ENCODE measurements around the gene TJP1. TPM values are rescaled to one million over a fixed set of nuclear protein-coding genes. Genes with fewer than 3 reads are reported as not detected.

TJP1 gene
- total RNA-seq, 1 experiment from 2014 or later: 129 TPM

DNA sequence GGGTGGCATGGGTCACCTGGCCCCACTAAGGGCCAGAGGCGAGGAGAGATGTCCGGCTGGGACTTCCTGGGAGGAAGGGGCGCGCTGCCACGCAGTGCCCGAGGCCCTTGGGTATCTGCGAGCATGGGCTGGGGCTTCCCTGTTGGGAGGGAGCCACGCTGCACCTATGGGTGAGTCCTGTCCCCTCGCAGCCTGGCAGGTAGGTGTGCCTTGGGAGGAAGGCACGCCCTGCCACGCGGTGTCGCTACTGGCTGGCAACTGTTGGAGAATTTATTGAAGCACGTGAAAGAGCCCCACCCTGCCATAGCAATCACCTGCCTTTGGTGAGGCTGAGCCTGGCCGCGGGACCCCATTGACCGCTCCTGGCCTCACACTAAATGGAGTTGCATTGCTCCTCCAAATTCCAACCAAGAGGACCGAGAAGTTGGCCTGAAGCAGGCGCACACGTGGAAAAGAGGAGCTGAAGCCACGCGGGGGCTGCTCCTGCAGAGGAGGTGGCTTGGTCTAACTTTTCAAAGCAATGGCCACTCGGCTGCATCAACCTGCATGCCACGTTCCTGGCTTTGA is 134.2 kb downstream of the TJP1 start (continued):
- no peak for TF ChIP-seq ZNF219 (CRISPR knock-in tag; IDR thresholded peaks at IDR 0.05; ENCODE audit: borderline replicate concordance)
- TF ChIP-seq EMX1 (CRISPR knock-in tag; IDR thresholded peaks at IDR 0.05): no peak
- no peak for TF ChIP-seq ZNF317 (CRISPR knock-in tag; IDR thresholded peaks at IDR 0.05; ENCODE audit: borderline replicate concordance, low read depth)
- TF ChIP-seq, protein P1, sequence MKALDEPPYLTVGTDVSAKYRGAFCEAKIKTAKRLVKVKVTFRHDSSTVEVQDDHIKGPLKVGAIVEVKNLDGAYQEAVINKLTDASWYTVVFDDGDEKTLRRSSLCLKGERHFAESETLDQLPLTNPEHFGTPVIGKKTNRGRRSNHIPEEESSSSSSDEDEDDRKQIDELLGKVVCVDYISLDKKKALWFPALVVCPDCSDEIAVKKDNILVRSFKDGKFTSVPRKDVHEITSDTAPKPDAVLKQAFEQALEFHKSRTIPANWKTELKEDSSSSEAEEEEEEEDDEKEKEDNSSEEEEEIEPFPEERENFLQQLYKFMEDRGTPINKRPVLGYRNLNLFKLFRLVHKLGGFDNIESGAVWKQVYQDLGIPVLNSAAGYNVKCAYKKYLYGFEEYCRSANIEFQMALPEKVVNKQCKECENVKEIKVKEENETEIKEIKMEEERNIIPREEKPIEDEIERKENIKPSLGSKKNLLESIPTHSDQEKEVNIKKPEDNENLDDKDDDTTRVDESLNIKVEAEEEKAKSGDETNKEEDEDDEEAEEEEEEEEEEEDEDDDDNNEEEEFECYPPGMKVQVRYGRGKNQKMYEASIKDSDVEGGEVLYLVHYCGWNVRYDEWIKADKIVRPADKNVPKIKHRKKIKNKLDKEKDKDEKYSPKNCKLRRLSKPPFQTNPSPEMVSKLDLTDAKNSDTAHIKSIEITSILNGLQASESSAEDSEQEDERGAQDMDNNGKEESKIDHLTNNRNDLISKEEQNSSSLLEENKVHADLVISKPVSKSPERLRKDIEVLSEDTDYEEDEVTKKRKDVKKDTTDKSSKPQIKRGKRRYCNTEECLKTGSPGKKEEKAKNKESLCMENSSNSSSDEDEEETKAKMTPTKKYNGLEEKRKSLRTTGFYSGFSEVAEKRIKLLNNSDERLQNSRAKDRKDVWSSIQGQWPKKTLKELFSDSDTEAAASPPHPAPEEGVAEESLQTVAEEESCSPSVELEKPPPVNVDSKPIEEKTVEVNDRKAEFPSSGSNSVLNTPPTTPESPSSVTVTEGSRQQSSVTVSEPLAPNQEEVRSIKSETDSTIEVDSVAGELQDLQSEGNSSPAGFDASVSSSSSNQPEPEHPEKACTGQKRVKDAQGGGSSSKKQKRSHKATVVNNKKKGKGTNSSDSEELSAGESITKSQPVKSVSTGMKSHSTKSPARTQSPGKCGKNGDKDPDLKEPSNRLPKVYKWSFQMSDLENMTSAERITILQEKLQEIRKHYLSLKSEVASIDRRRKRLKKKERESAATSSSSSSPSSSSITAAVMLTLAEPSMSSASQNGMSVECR (CRISPR knock-in tag; IDR thresholded peaks at IDR 0.05; ENCODE audit: borderline replicate concordance): no peak
- no peak for TF ChIP-seq ZNF232 (CRISPR knock-in tag; IDR thresholded peaks at IDR 0.05)
- TF ChIP-seq ZNF263 (CRISPR knock-in tag; IDR thresholded peaks at IDR 0.05; ENCODE audit: low read depth): no peak

DNA sequence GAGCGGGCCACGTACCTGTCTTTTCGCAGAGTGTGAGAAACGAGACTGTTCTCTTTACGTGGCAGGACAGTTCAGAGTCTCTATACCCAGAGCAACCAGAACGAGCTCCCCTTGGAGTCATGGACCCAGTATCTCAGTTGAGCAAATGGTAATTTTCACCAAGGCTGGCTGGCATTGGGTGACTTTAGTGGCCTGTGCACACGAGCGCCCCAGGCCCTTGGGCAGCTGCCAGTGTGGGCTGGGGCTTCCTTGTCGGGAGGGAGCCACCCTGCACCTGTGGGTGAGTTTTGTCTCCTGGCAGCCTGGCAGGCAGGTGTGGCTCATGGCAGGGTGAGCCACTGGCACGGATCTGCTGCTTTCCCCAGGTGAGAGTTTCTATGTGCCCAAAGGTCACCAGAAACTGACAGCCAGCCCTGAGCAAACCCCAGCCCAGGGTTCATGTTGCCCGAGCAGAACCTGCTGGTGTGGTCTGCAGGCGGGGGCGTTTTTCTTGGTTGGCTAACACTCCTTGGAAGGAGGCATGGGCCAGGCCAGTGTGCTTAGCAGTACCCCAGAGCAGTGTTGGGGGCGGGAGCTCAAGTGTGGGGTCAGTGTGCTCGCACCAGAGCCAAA is 135.0 kb downstream of the TJP1 start:
- Mint-ChIP-seq H3K4me1 (peaks cover 7% of the 10 kb centered on the region), H3K27ac (no peak overlapping the region), H3K9me3 (peaks cover 14% of the 10 kb centered on the region), H3K27me3 (ENCODE audit: low read depth) (no peaks in the 10 kb centered on the region), H3K36me3 (peaks cover 6% of the 10 kb centered on the region; the same call in 1 of the 2 replicates), H3K4me3 (no peak overlapping the region)
- CTCF ChIA-PET: interaction anchor here (0.6 to 1.6 kb wide), 4 partner anchors 30 to 548 kb away, joined by 3 to 6 read pairs (median 3); no protein-coding TSS in a partner anchor
- POLR2A ChIA-PET: no interaction called here
- DNase-seq (ENCODE audit: low spot score) (no peak), ATAC-seq (no peak)
- TF ChIP-seq ZNF512 (CRISPR knock-in tag; IDR thresholded peaks at IDR 0.05; ENCODE audit: borderline replicate concordance) (no peak), NFATC4 (CRISPR knock-in tag; IDR thresholded peaks at IDR 0.05) (no peak), SOX15 (CRISPR knock-in tag; IDR thresholded peaks at IDR 0.05) (no peak), ZNF423 (CRISPR knock-in tag; IDR thresholded peaks at IDR 0.05) (no peak), ZNF263 (CRISPR knock-in tag; IDR thresholded peaks at IDR 0.05; ENCODE audit: low read depth) (no peak), AFF4 (CRISPR knock-in tag; IDR thresholded peaks at IDR 0.05; ENCODE audit: borderline replicate concordance) (no peak), FOXJ3 (CRISPR knock-in tag; IDR thresholded peaks at IDR 0.05; ENCODE audit: borderline replicate concordance) (no peak)
- TF ChIP-seq, protein P2, sequence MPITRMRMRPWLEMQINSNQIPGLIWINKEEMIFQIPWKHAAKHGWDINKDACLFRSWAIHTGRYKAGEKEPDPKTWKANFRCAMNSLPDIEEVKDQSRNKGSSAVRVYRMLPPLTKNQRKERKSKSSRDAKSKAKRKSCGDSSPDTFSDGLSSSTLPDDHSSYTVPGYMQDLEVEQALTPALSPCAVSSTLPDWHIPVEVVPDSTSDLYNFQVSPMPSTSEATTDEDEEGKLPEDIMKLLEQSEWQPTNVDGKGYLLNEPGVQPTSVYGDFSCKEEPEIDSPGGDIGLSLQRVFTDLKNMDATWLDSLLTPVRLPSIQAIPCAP (CRISPR knock-in tag; IDR thresholded peaks at IDR 0.05): no peak
- TF ChIP-seq, protein P3, sequence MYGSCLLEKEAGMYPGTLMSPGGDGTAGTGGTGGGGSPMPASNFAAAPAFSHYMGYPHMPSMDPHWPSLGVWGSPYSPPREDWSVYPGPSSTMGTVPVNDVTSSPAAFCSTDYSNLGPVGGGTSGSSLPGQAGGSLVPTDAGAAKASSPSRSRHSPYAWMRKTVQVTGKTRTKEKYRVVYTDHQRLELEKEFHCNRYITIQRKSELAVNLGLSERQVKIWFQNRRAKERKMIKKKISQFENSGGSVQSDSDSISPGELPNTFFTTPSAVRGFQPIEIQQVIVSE (CRISPR knock-in tag; IDR thresholded peaks at IDR 0.05; ENCODE audit: borderline replicate concordance): no peak
